ENCODE measurements around the gene CES2. TPM values are rescaled to one million over a fixed set of nuclear protein-coding genes. Genes with fewer than 3 reads are reported as not detected.

The CES2 gene
- polyA plus RNA-seq, 1 of the 3 experiments (the other 2 are of a cell fraction): 33.1 TPM

- no peak for TF ChIP-seq CTCF (IDR thresholded peaks at IDR 0.05)
- TF ChIP-seq FOSL2 (IDR thresholded peaks at IDR 0.05; ENCODE audit: borderline replicate concordance, low read depth): no peak
- no peak for TF ChIP-seq PBX3 (IDR thresholded peaks at IDR 0.05)
- TF ChIP-seq RAD21 (IDR thresholded peaks at IDR 0.05; ENCODE audit: low read length): no peak
- TF ChIP-seq YY1 (IDR thresholded peaks at IDR 0.05; ENCODE audit: low read depth): no peak
Measured at GRCh38 chr16:66931665-66932064, 3.7 kb upstream of the CES2 start (continued).

- ChIA-PET CTCF (interaction anchor here (1.2 to 4.2 kb wide), 4 partner anchors 8 to 37 kb away, joined by 3 to 35 read pairs (median 5); no protein-coding TSS in a partner anchor), POLR2A (no interaction called here)
- WGBS (ENCODE audit: low lambda C conversion rate): 94% methylated on average over 2 of the region's 4 CpGs
- H3K79me2 ChIP-seq (ENCODE audit: insufficient read depth): peaks cover 50% of the 10 kb centered on the region
- peaks cover 20 to 29% of the 10 kb centered on the region in 2 experiments; a peak in 3 of 4 replicates for H3K4me1 ChIP-seq (ENCODE audit: control insufficient read depth in 1 of 2, insufficient read depth in 2 of 2, low read depth in 1 of 2, low read length in 1 of 2)
- H3K9me2 ChIP-seq: no peaks in the 10 kb centered on the region
- H3K9ac ChIP-seq: no peak overlapping the region
- no peaks in the 10 kb centered on the region for H3K27me3 ChIP-seq (ENCODE audit: insufficient read depth)
- no peak overlapping the region for H3K4me3 ChIP-seq (ENCODE audit: low read depth in 2 of 2, low read length in 1 of 2)
- TF ChIP-seq GABPA (IDR thresholded peaks at IDR 0.05; ENCODE audit: low read depth) (no peak), IRF3 (IDR thresholded peaks at IDR 0.05; ENCODE audit: low read depth, low read length) (no peak), RAD21 (IDR thresholded peaks at IDR 0.05; ENCODE audit: low read length) (no peak), SMC3 (IDR thresholded peaks at IDR 0.05; ENCODE audit: low read depth, low read length) (no peak), RCOR1 (IDR thresholded peaks at IDR 0.05; ENCODE audit: low read length) (no peak), RXRA (IDR thresholded peaks at IDR 0.05; ENCODE audit: borderline replicate concordance, low read depth) (no peak), FOSL2 (IDR thresholded peaks at IDR 0.05; ENCODE audit: borderline replicate concordance, low read depth) (no peak), JUND (IDR thresholded peaks at IDR 0.05) (no peak), RFX5 (IDR thresholded peaks at IDR 0.05; ENCODE audit: low read length) (no peak), FOXM1 (IDR thresholded peaks at IDR 0.05; ENCODE audit: low read depth) (no peak), POLR2AphosphoS5 (IDR thresholded peaks at IDR 0.05; ENCODE audit: low read depth, low read length) (no peak), ELF1 (IDR thresholded peaks at IDR 0.05) (no peak), CHD2 (IDR thresholded peaks at IDR 0.05; ENCODE audit: low read length, partially characterized antibody) (no peak), YY1 (IDR thresholded peaks at IDR 0.05; ENCODE audit: low read depth) (no peak), TEAD4 (IDR thresholded peaks at IDR 0.05; ENCODE audit: borderline replicate concordance, insufficient read depth) (no peak)
- no peaks in the 10 kb centered on the region for H3K9me3 ChIP-seq
- H2AFZ ChIP-seq (ENCODE audit: low read depth): no peak overlapping the region
- peaks cover under 1 to 3% of the 10 kb centered on the region in 2 experiments for H3K36me3 ChIP-seq (replicated peaks in 1 of 2; ENCODE audit: control insufficient read depth in 1 of 2, insufficient read depth in 2 of 2, low read length in 1 of 2)
- no peak for DNase-seq
- peaks cover 11% of the 10 kb centered on the region; the same call in 1 of the 2 replicates for H4K20me1 ChIP-seq (ENCODE audit: insufficient read depth)
- no peak overlapping the region for H3K27ac ChIP-seq (ENCODE audit: low read depth in 2 of 2, low read length in 1 of 2)
- peaks cover 18% of the 10 kb centered on the region for H3F3A ChIP-seq (replicated peaks; ENCODE audit: insufficient read depth)
- H3K4me2 ChIP-seq: peak overlapping the region; percentile 96; the same call in 1 of the 2 replicates
Measured at GRCh38 chr16:66932076-66932475, 3.2 kb upstream of the CES2 start.

Data from SK-N-SH (cell line).